Stimulated activated CD4-positive, alpha-beta T cell treated with anti-CD3 and anti-CD28 coated beads, TNF-alpha, amount 100 ng/mL, for 1 hour (primary cell): ENCODE results near the gene SLC6A6.
A peak's percentile ranks its signal among the peaks of the same experiment; 100 is the strongest.

Experiments
- DNase-seq, 3 donors: peaks; one replicate each; pipeline ENCODE4 v3.0.0-alpha.2; 2020; ENCODE audit warnings: low read depth in 3 of 3, low spot score in 1 of 3

Gene SLC6A6

GRCh38 chr3:14415501-14415900, 13.1 kb downstream of the SLC6A6 start:
- DNase-seq: no peak

DNA sequence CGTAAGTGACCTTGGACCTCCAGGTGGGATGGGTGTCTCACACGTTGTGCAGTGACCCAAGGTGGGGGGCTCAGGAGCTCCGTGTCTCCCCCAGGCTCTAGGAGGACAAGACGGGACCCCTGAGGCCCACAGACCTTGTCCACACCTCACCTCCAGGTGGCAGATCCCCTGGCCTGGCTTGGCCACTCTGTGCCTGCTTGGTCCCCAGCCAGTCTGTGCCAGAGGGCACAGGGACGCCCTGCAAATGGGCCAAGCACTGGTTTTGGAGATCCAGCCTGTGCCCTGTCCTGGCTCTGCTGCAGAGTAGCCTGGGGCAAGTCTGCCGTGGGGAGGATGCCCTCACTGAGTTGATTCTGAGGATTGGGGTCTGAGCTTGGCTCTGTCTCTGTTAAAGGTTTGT, 14.0 kb downstream of the SLC6A6 start:
- no peak for DNase-seq

GRCh38 chr3:14418296-14419250, 16.2 kb downstream of the SLC6A6 start:
- no peak for DNase-seq

DNA sequence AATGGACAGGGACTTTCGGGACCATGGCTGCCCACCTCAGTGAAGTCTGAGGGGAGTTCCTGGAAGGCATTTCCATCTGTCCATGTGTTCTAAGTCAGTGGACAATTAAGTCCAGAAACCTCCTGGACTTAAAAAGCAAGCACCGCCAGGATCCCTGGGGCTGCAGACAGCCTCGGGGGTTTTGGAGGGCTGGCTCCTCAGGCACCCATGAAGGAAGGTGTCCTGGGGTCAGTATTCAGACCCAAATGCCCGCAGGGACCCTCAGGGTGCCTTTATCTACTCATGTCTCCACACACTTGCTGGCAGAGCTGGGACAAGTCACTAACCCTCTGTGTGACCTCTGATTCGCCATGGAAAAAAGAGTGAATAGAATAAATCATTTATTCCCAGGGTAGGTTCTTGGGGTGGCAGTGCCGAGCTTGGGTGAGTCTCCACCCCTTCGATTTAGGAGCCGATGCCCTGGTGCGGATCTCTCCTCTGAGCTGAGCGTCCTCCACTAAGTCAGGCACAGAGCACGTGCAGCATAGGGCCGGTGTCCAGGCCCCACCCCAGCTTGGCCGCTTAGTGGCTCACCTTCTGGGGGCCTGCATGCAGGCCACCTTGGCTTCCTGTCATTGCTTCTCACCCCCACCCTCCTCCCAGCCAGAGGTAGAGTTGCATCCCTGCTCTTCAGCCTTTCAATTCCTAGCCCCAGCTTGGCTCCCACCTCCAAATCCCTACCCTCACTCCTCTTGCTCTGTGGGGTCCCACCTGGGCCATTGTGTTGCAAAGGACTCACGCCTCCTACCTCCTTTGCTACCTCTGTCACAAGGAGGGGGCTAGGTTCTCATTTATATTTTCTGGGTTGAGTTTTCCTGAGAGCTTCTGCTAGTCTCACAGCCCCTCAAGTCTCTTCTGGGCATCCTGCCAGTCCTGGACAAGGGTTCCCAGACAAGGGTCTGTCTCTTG, 19.9 kb downstream of the SLC6A6 start:
- no peak for DNase-seq

GRCh38 chr3:14423197-14423743, 20.9 kb downstream of the SLC6A6 start:
- no peak for DNase-seq

GRCh38 chr3:14423963-14424362, 21.6 kb downstream of the SLC6A6 start:
- no peak for DNase-seq

DNA sequence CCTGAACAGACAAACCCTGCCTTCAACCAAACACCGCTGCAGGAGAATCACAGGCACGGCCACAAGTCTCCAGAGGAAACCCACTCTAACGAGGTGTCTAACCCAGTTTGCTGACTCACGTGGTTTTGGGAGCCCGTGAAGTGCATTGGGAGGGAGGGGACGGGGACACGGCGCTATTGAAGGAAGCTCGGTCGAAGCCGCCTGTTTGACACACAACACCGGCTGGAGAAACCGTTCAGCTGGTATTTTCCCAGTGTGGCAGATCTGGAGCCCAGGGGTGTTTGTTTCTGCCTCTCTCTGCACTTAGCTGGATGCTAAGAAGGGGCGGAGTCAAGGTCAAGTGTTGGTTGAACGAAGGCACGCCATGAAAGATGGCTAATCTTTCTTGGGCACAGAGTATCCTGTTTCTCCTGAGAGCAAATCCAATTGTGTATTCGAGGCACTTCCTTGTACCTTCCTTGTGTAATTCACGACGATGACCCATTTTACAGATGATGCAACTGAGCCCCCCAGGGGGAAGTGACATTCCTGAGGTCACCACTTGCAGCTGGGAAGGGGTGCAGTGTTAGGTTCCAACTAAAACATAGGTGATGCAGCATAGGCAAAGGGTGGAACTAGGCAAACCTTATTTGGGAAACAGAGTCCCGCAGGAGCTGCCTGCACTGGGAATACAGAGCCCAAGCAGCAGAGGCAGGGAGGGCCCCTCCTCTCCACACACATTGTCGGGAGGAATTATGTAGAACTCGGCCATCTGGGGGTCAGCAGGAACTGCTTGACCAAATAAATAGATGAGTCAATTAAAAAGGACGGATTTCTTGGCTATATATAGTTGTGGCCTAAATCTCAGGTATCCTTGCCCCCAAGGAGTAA, 22.5 kb downstream of the SLC6A6 start:
- DNase-seq: peak in 1 of 3 donors; percentile 18

DNA sequence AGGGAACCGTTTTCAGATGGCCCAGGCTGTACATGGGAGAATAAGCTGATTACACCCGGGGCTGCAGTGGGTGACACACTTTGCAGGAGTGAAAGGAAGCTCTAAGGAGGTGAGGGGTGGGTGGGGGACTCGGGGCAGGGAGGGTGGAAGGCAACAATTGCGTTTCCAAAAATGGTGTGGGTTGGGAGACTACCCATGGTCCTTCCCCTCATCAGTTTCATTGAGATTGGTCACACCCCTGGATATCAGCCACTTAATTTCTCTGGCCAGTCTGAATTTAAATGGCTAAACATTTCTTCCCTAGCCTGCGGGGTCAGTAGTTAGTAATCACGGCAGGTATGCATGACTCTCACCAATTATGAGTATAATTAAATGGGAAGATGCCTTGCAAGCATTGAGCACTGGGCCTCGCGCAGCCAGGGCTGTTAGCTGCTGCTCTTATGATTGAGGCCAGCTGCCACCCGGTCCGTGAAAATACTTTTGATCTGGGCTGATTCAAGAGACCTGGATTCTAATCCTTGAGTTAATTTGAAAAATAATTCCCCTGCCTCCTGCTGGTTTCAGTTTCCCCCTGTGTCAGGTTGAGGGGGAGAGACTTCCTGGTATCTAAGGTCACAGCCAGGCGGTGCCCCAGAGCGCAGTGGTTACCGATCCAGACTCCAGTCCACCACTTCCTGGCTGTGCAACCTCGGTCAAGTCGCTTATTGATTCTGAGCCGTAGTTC, 23.3 kb downstream of the SLC6A6 start:
- DNase-seq: peak in 1 of 3 donors; percentile 17

GRCh38 chr3:14426305-14426620, 23.9 kb downstream of the SLC6A6 start:
- no peak for DNase-seq

DNA sequence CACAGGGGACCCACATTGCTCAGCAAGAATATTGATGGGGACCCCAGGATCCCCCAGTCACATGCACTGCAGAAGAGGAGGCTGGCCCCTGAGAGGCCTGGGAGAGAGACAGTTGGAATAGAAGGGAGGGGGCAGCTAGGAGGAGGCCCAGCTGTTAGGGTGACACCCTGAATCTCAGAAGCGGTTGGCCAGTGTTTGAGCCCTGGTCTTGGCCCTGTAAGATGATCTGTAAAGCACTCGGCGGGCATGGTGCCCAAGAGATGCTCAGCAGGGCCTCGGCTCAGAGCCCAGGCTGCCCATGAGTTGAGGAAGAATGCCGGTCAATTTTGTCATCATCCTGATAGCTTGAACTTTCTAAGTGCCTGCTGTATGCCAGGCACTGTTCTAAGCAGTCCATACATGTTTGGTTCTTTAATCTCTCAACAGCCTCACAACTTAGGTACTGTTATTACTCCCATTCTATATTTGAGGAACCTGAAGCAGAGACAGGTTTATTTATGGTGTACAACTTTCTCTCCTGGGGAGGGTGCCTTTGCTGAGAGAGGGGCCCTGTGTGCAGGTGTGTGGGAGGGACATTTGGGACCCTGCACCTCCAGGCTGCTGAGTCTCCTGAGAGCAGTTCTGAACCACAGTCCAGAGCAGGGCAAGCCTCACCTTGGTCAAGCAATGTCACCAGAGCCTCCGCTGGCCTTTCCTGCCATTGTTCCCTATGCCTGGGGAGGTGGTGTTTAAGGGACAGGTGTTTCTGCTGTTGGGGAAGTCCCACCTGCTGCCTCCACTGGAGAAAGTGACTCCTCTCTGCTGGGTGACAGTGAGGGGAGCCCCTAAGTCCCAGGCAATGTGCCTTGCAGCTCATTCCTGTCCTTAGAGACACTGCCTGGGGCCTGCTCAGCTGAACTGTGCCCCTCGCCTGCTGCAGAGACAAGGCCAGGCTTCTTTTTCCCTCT, 26.0 kb downstream of the SLC6A6 start:
- no peak for DNase-seq

GRCh38 chr3:14429237-14429636, 26.8 kb downstream of the SLC6A6 start:
- DNase-seq: no peak

DNA sequence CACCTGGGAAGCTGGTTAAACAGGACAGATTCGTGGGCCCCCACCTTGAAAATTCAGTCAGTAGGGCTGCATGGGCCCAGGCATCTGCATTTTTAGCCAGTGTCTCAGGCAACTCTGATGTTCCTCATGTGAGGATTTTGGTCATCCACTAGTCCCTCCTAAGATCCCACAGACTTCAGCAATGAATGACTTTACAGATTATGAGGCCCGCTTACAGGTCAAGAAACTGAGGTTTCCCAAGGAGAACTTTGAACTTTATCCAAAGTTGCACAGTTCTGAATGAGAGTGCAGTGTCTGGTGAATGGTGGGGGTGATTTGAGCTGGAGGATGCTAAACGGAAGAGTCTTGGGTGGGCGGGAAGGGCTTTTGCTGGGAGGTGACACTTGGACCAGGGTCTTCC, 27.2 kb downstream of the SLC6A6 start:
- no peak for DNase-seq

DNA sequence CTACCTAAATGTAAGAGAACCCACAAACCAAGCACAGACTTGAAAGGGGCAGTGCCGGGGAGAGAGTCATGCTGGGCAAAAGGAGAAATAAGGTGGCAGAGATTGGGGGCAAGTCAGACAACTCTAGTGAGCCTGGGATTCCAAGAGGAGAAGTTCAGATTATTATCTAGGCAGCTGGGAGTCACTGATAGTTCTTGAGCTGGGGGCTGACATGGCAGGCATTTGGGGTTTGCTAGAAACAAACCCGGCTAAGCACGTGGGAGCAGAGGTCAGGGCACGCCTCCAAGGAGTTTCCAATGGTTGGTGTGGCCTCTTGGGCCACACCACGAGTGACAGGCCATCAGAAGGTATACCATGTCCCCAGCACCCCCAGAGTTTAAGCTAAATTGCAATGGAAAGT, 27.6 kb downstream of the SLC6A6 start:
- no peak for DNase-seq

GRCh38 chr3:14430706-14431451, 28.5 kb downstream of the SLC6A6 start:
- no peak for DNase-seq

DNA sequence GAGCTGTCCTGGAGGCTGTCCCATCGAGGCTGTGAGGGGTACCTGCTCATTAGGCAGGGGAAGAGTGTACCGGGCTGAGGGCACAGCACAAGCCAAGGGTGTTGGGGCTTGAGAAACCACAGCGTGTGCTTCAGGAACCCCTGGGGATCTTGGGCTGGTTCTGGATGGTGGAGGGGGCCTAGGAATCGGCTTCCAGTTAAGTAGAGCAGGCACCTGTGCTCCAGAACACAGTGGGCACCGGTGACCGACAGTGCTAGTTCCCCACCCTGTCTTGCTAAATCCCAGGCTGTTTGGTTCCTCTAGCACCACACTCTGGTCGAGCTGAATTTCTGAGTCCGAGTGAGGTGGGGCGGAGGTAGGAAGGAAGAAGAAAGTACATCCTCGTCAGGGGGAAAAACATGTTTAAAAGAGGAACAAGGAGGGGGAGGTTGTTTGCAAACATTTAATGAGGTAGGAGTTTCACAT, 29.1 kb downstream of the SLC6A6 start:
- DNase-seq: no peak

GRCh38 chr3:14431917-14432834, 29.8 kb downstream of the SLC6A6 start:
- DNase-seq: peak; percentile 81 to 84 (median 84)

DNA sequence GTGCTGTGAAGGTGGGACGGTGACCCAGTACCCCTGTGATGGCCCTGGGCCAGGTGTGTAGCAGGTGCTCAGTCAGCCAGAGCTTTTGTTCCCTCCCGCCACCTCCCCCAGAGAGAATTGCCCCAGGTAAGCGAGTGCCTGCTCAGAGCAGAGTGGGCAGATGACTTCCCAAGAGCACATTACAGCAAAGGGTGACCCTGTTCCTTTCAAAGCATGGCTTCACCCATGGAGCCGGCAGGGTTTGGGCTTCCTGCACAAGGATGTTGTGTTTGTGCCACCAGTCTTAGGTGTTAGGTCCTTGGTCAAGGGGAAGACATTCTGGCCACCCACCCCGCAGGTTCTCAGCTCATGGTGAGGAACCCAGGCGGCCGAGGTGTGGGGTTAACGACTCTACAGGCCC, 30.7 kb downstream of the SLC6A6 start:
- DNase-seq: no peak
